Endothelial cell of umbilical vein (primary cell): ENCODE data around the gene IRF9.

ENCODE experiments used
- CTCF ChIP-seq, 2 donors: IDR thresholded peaks; 1 replicate in 1 of 2; 2 replicates in 1 of 2; pipeline ENCODE4 v1.5.1; 2011; ENCODE audit warnings: low read length in 2 of 2, mild to moderate bottlenecking in 2 of 2, moderate library complexity in 2 of 2, control low read depth in 1 of 2, inconsistent platforms in 1 of 2, low read depth in 1 of 2; ENCODE audit not compliant: insufficient read depth in 1 of 2; ENCODE audit errors: extremely low read depth in 1 of 2
- EZH2 ChIP-seq: IDR thresholded peaks from 2 replicates; pipeline ENCODE4 v1.6.1; 2012; ENCODE audit warnings: borderline replicate concordance, low read depth, mild to moderate bottlenecking, moderate library complexity, low read length, inconsistent platforms; ENCODE audit not compliant: severe bottlenecking
- FOS ChIP-seq: IDR thresholded peaks from 2 replicates; pipeline ENCODE4 v1.6.1; 2011; ENCODE audit warnings: mild to moderate bottlenecking, low read length, moderate library complexity, borderline replicate concordance; ENCODE audit not compliant: insufficient read depth
- GATA2 ChIP-seq: IDR thresholded peaks from 2 replicates; pipeline ENCODE4 v1.7.0; 2011; ENCODE audit warnings: low read depth, mild to moderate bottlenecking, moderate library complexity, mixed read lengths, low read length; ENCODE audit not compliant: insufficient read length, insufficient read depth
- POLR2A ChIP-seq: IDR thresholded peaks from 2 replicates; pipeline ENCODE4 v1.6.1; 2012; ENCODE audit warnings: low read depth, mild to moderate bottlenecking, control low read depth, low read length
- POLR2AphosphoS5 ChIP-seq: IDR thresholded peaks from 2 replicates; pipeline ENCODE4 v1.6.1; 2012; ENCODE audit warnings: low read depth, mild to moderate bottlenecking, control low read depth, low read length, moderate library complexity; ENCODE audit not compliant: insufficient read depth

- TF ChIP-seq CTCF (IDR thresholded peaks at IDR 0.05; ENCODE audit: extremely low read depth in 1 of 2, insufficient read depth in 1 of 2, low read depth in 1 of 2, low read length in 2 of 2) (peak; percentile 28 to 53), POLR2A (peak; percentile 78), POLR2AphosphoS5 (peak; percentile 63), GATA2 (no peak), EZH2 (no peak), FOS (no peak)
Measured at GRCh38 chr14:24141097-24141880, 19.8 kb upstream of the IRF9 start, which contains the start of gene EMC9.
